GM21390 (cell line): Measurements from ENCODE around the gene SPATA31C2.
"Not testable (repeated sequence)": the region's sequence is repeated elsewhere in the genome, so short reads cannot be mapped to it uniquely, and the experiment has no call there.

Experiments
- ATAC-seq: cut with Tn5 transposase; IDR thresholded peaks from one replicate; pipeline ENCODE4 v1.9.1; 2021; ENCODE audit not compliant: unreplicated experiment

The SPATA31C2 gene

GRCh38 chr9:88127700-88128300 is 10.5 kb downstream of the SPATA31C2 start:
- ATAC-seq = not testable (repeated sequence)

GRCh38 chr9:88123413-88123812 is 14.9 kb downstream of the SPATA31C2 start:
- ATAC-seq = not testable (repeated sequence)

- not testable (repeated sequence) for ATAC-seq
Observed at GRCh38 chr9:88118121-88118520, 20.2 kb downstream of the SPATA31C2 start.

- not testable (repeated sequence) for ATAC-seq
Observed at GRCh38 chr9:88114968-88115612, 23.2 kb downstream of the SPATA31C2 start.

- not testable (repeated sequence) for ATAC-seq
Observed at GRCh38 chr9:88114283-88114967, 23.9 kb downstream of the SPATA31C2 start.

- ATAC-seq = not testable (repeated sequence)
Observed at GRCh38 chr9:88113156-88114130, 24.8 kb downstream of the SPATA31C2 start.

GRCh38 chr9:88110026-88110425 is 28.2 kb downstream of the SPATA31C2 start:
- ATAC-seq = no peak

GRCh38 chr9:88108779-88109178 is 29.5 kb downstream of the SPATA31C2 start:
- ATAC-seq = no peak

GRCh38 chr9:88106492-88106891 is 31.8 kb downstream of the SPATA31C2 start:
- no peak for ATAC-seq

GRCh38 chr9:88092797-88093331 is 45.4 kb downstream of the SPATA31C2 start:
- no peak for ATAC-seq

- ATAC-seq = no peak
Observed at GRCh38 chr9:88090151-88090581, 48.1 kb downstream of the SPATA31C2 start.

- ATAC-seq = no peak
Observed at GRCh38 chr9:88087906-88088305, 50.4 kb downstream of the SPATA31C2 start.

GRCh38 chr9:88085476-88085875 is 52.8 kb downstream of the SPATA31C2 start:
- no peak for ATAC-seq

- ATAC-seq = no peak
Observed at GRCh38 chr9:88084357-88085183, 53.7 kb downstream of the SPATA31C2 start.
